Measurements from ENCODE around the gene SLC7A9.
"Not testable (repeated sequence)": the region's sequence is repeated elsewhere in the genome, so short reads cannot be mapped to it uniquely, and the experiment has no call there.

The SLC7A9 gene

DNA sequence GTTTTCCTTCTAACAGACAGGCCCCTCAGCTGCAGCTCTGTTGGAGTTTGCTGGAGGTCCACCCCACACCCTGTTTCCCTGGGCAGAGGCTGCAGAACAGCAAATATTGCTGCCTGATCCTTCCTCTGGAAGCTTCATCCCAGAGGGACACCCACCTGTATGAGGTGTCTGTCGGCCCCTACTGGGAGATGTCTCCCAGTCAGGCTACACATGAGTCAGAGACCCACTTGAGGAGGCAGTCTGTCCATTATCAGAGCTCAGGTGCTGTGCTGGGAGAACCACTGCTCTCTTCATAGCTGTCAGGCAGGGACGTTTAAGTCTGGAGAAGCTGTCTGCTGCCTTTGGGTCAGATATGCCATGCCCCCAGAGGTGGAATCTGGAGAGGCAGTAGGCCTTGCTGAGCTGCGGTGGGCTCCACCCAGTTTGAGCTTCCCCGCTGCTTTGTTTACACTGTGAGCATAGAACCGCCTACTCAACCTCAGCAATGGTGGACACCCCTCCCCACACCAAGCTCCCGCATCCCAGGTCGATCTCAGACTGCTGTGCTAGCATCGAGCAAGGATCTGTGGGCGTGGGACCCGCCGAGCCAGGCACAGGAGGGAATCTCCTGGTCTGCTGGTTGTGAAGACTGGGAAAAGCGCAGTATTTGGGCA lies 82.3 kb downstream of the SLC7A9 start:
- DNase-seq: not testable (repeated sequence)

DNA sequence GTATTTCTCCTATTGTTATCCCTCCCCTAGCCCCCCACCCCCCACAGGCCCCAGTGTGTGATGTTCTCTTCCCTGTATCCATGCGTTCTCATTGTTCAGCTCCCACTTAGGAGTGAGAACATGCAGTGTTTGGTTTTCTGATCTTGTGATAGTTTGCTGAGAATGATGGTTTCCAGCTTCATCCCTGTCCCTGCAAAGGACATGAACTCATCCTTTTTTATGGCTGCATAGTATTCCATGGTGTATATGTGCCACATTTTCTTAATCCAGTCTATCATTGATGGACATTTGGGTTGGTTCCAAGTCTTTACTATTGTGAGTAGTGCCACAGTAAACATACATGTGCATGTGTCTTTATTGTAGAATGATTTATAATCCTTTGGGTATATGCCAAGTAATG lies 87.5 kb downstream of the SLC7A9 start:
- DNase-seq: not testable (repeated sequence)

GRCh38 chr19:32781280-32781679 lies 88.3 kb downstream of the SLC7A9 start:
- no peak for DNase-seq
